H9 (cell line): Measurements from ENCODE around the gene POP4. TPM values are rescaled to one million over a fixed set of nuclear protein-coding genes. Genes with fewer than 3 reads are reported as not detected.

Source experiments
- DNase-seq: peaks from one replicate; pipeline ENCODE4 v3.0.0-alpha.2; 2017
- H2AFZ ChIP-seq: one replicate; pipeline ENCODE4 v1.6.1; 2013; ENCODE audit warnings: mild to moderate bottlenecking, low read length, control low read depth, moderate library complexity
- H2AK5ac ChIP-seq: 2 replicates; pipeline ENCODE4 v1.6.1; 2013; ENCODE audit warnings: low read length, control low read depth, mixed read lengths; ENCODE audit not compliant: insufficient read length
- H2BK120ac ChIP-seq: one replicate; pipeline ENCODE4 v1.6.1; 2013; ENCODE audit warnings: low read depth, mild to moderate bottlenecking, low read length, control low read depth, inconsistent platforms; ENCODE audit not compliant: poor library complexity, severe bottlenecking
- H2BK12ac ChIP-seq: 2 replicates; pipeline ENCODE4 v1.6.1; 2013; ENCODE audit warnings: low read length, control low read depth, mixed read lengths, low read depth; ENCODE audit not compliant: insufficient read length
- H2BK15ac ChIP-seq: 2 replicates; pipeline ENCODE4 v1.6.1; 2013; ENCODE audit warnings: low read depth, low read length, control low read depth
- H2BK20ac ChIP-seq: one replicate; pipeline ENCODE4 v1.6.1; 2013; ENCODE audit warnings: low read depth, mild to moderate bottlenecking, low read length, control low read depth, inconsistent platforms; ENCODE audit not compliant: poor library complexity, severe bottlenecking
- H2BK5ac ChIP-seq: 2 replicates; pipeline ENCODE4 v1.6.1; 2013; ENCODE audit warnings: low read length, control low read depth, mixed read lengths; ENCODE audit not compliant: insufficient read length
- H3K14ac ChIP-seq: 2 replicates; pipeline ENCODE4 v1.6.1; 2013; ENCODE audit warnings: low read length, control low read depth; ENCODE audit not compliant: insufficient read depth
- H3K18ac ChIP-seq: 2 replicates; pipeline ENCODE4 v1.6.1; 2013; ENCODE audit warnings: low read depth, mild to moderate bottlenecking, mixed read lengths, low read length, control low read depth; ENCODE audit not compliant: insufficient read length
- H3K23ac ChIP-seq: 2 replicates; pipeline ENCODE4 v1.6.1; 2013; ENCODE audit warnings: low read length, control low read depth, mixed read lengths, low read depth; ENCODE audit not compliant: insufficient read length
- H3K23me2 ChIP-seq: 2 replicates; pipeline ENCODE4 v1.6.1; 2013; ENCODE audit warnings: low read depth, mild to moderate bottlenecking, mixed read lengths, low read length, control low read depth; ENCODE audit not compliant: insufficient read length, poor library complexity, severe bottlenecking
- H3K27ac ChIP-seq: 2 replicates; pipeline ENCODE4 v1.5.1; 2013; ENCODE audit warnings: low read length, control low read depth, mixed read lengths, low read depth; ENCODE audit not compliant: insufficient read length
- H3K27me3 ChIP-seq: 2 replicates; pipeline ENCODE4 v1.6.1; 2013; ENCODE audit warnings: low read length, control low read depth, inconsistent platforms; ENCODE audit not compliant: insufficient read depth
- H3K4ac ChIP-seq: 2 replicates; pipeline ENCODE4 v1.6.1; 2013; ENCODE audit warnings: low read depth, mild to moderate bottlenecking, control low read depth, inconsistent platforms, low read length, moderate library complexity
- H3K4me1 ChIP-seq: 2 replicates; pipeline ENCODE4 v1.6.1; 2013; ENCODE audit warnings: low read length, control low read depth, inconsistent platforms; ENCODE audit not compliant: insufficient read depth
- H3K4me2 ChIP-seq: 2 replicates; pipeline ENCODE4 v1.6.1; 2013; ENCODE audit warnings: low read length, control low read depth, mixed read lengths; ENCODE audit not compliant: insufficient read length, insufficient read depth
- H3K56ac ChIP-seq: 2 replicates; pipeline ENCODE4 v1.6.1; 2013; ENCODE audit warnings: low read depth, mild to moderate bottlenecking, mixed read lengths, low read length, control low read depth; ENCODE audit not compliant: insufficient read length
- H3K79me1 ChIP-seq: 2 replicates; pipeline ENCODE4 v1.6.1; 2013; ENCODE audit warnings: low read depth, mild to moderate bottlenecking, moderate library complexity, low read length, control low read depth, inconsistent platforms; ENCODE audit not compliant: insufficient read depth, poor library complexity, severe bottlenecking
- H3K79me2 ChIP-seq: 2 replicates; pipeline ENCODE4 v1.6.1; 2013; ENCODE audit warnings: low read length, control low read depth, inconsistent platforms; ENCODE audit not compliant: insufficient read depth
- H3K9ac ChIP-seq: 2 replicates; pipeline ENCODE4 v1.6.1; 2013; ENCODE audit warnings: low read length, control low read depth, mixed read lengths; ENCODE audit not compliant: insufficient read length; ENCODE audit errors: extremely low read depth
- H3K9me3 ChIP-seq: one replicate; pipeline ENCODE4 v1.6.1; 2013; ENCODE audit warnings: low read depth, low read length, inconsistent platforms; ENCODE audit not compliant: control insufficient read depth
- H3T11ph ChIP-seq: one replicate; pipeline ENCODE4 v1.6.1; 2013; ENCODE audit warnings: mild to moderate bottlenecking, low read length, control low read depth, inconsistent platforms
- H4K20me1 ChIP-seq: one replicate; pipeline ENCODE4 v1.6.1; 2013; ENCODE audit not compliant: control insufficient read depth, insufficient read length, insufficient read depth
- H4K5ac ChIP-seq: 2 replicates; pipeline ENCODE4 v1.6.1; 2013; ENCODE audit warnings: low read depth, mild to moderate bottlenecking, mixed read lengths, low read length, control low read depth; ENCODE audit not compliant: insufficient read length
- H4K8ac ChIP-seq: replicated peaks from 2 replicates; pipeline ENCODE4 v1.6.1; 2013; ENCODE audit warnings: low read length, control low read depth, mixed read lengths, low read depth; ENCODE audit not compliant: insufficient read length
- H4K91ac ChIP-seq: 2 replicates; pipeline ENCODE4 v1.6.1; 2013; ENCODE audit warnings: low read depth, mild to moderate bottlenecking, moderate library complexity, mixed read lengths, low read length, control low read depth; ENCODE audit not compliant: insufficient read length
- H3K27ac Mint-ChIP-seq, 3 experiments: 2 replicates in 2 of 3; 3 replicates in 1 of 3; pipeline ENCODE4 v1.8.0; 2020 to 2021; ENCODE audit warnings: mixed read lengths in 3 of 3, mild to moderate bottlenecking in 1 of 3, moderate library complexity in 1 of 3
- H3K27me3 Mint-ChIP-seq: 2 replicates; pipeline ENCODE4 v1.8.0; 2021; ENCODE audit warnings: low read depth, mild to moderate bottlenecking, moderate library complexity, mixed read lengths
- H3K36me3 Mint-ChIP-seq, 3 experiments: 2 replicates in 2 of 3; 3 replicates in 1 of 3; pipeline ENCODE4 v1.8.0; 2020 to 2021; ENCODE audit warnings: low read depth in 3 of 3, mixed read lengths in 3 of 3; ENCODE audit not compliant: insufficient read depth in 1 of 3
- H3K4me1 Mint-ChIP-seq, 2 experiments: 2 replicates each; pipeline ENCODE4 v1.8.0; 2020; ENCODE audit warnings: mixed read lengths in 2 of 2
- H3K4me3 Mint-ChIP-seq, 2 experiments: 2 replicates in 1 of 2; 3 replicates in 1 of 2; pipeline ENCODE4 v1.8.0; 2020 to 2021; ENCODE audit warnings: mild to moderate bottlenecking in 2 of 2, mixed read lengths in 2 of 2, moderate library complexity in 1 of 2
- H3K9me3 Mint-ChIP-seq, 2 experiments: 2 replicates in 1 of 2; 3 replicates in 1 of 2; pipeline ENCODE4 v1.8.0; 2020; ENCODE audit warnings: mild to moderate bottlenecking in 2 of 2, mixed read lengths in 2 of 2, moderate library complexity in 1 of 2
- CTCF ChIP-seq: fragments of 200-600 bp; sonication (generic); conservative IDR thresholded peaks from 3 replicates; pipeline ENCODE4 v1.8.0; 2021; ENCODE audit warnings: antibody characterized with exemption, mild to moderate bottlenecking
- WGBS: extraction: QIAGEN DNeasy Blood & Tissue Kit; methylation state at CpG from one replicate; pipeline ENCODE4 v1.1.7; 2013; ENCODE audit warnings: missing lambda C conversion rate, low lambda C conversion rate, mixed read lengths; ENCODE audit not compliant: insufficient read length; ENCODE audit errors: extremely low coverage; 5-methylcytosine and 5-hydroxymethylcytosine counted together
- total RNA-seq: library from RNA; stranded (reverse); gene quantifications from 2 replicates; pipeline ENCODE4 v1.2.1, GENCODE V29; 2021

Gene POP4
- total RNA-seq, 1 experiment from 2014 or later = 51.4 TPM

- no peak overlapping the region for H2AFZ ChIP-seq
- no peak overlapping the region for H2BK12ac ChIP-seq
- H3K9me3 ChIP-seq = no peaks in the 10 kb centered on the region
- peaks cover 3% of the 10 kb centered on the region; the same call in 1 of the 2 replicates for H3K4me1 ChIP-seq
- no peak overlapping the region for H2BK20ac ChIP-seq
- TF ChIP-seq CTCF = no peak
- H4K20me1 ChIP-seq = no peaks in the 10 kb centered on the region
- no peak overlapping the region for H3K9ac ChIP-seq
- no peak overlapping the region for H3K4me2 ChIP-seq
- no peaks in the 10 kb centered on the region for H3K79me1 ChIP-seq
- H4K5ac ChIP-seq = no peak overlapping the region
- no peak overlapping the region for H3T11ph ChIP-seq
- H3K14ac ChIP-seq = no peak overlapping the region
- no peak overlapping the region for H3K56ac ChIP-seq
- H2AK5ac ChIP-seq = no peak overlapping the region
- H3K79me2 ChIP-seq = no peaks in the 10 kb centered on the region
- no peak for DNase-seq
- H3K18ac ChIP-seq = no peak overlapping the region
- H3K27ac ChIP-seq = no peak overlapping the region
- H2BK120ac ChIP-seq = no peak overlapping the region
- H3K27ac Mint-ChIP-seq = no peak overlapping the region
- H3K27me3 ChIP-seq = no peaks in the 10 kb centered on the region
- H3K4me3 Mint-ChIP-seq = peak overlapping the region in 1 of 2 experiments; percentile 38; a peak in 2 of 5 replicates
- no peak overlapping the region for H4K91ac ChIP-seq
- H3K23ac ChIP-seq = no peak overlapping the region
- no peaks in the 10 kb centered on the region for H3K36me3 Mint-ChIP-seq
- H4K8ac ChIP-seq = no peak overlapping the region
- H2BK15ac ChIP-seq = no peak overlapping the region
- no peaks in the 10 kb centered on the region for H3K9me3 Mint-ChIP-seq
- H3K4me1 Mint-ChIP-seq = peaks cover 24 to 25% of the 10 kb centered on the region in 2 experiments
- H3K4ac ChIP-seq = no peak overlapping the region
- H3K27me3 Mint-ChIP-seq = peaks cover 81% of the 10 kb centered on the region
- no peak overlapping the region for H2BK5ac ChIP-seq
- WGBS = no CpG with 5 or more reads among the region's 10 CpGs
- H3K23me2 ChIP-seq = no peaks in the 10 kb centered on the region
Measured at GRCh38 chr19:29596080-29596727, 9.9 kb upstream of the POP4 start.
